Upper lobe of left lung (tissue), 4 donors: Measurements from ENCODE around the gene NCAPD3.

ENCODE experiments used
- POLR2A ChIP-seq, 4 donors: fragments of 450-650 bp; IDR thresholded peaks; one replicate each; pipeline ENCODE4 v1.5.1; 2016 to 2017; ENCODE audit warnings: antibody characterized with exemption in 4 of 4, mild to moderate bottlenecking in 2 of 4
- POLR2AphosphoS5 ChIP-seq, 2 donors: sonication (generic); formaldehyde crosslinking; IDR thresholded peaks; one replicate each; pipeline ENCODE4 v1.5.1; 2017; ENCODE audit warnings: antibody characterized with exemption in 2 of 2
- TF ChIP-seq, protein P1 (sequence below), 6 experiments: fragments of 450-650 bp in 4 of 6; fragments of 200-600 bp in 2 of 6; sonication (generic) in 2 of 6; IDR thresholded peaks; one replicate each; pipeline ENCODE4 v1.5.1; 2016 to 2019; ENCODE audit warnings: antibody characterized with exemption in 6 of 6

DNA sequence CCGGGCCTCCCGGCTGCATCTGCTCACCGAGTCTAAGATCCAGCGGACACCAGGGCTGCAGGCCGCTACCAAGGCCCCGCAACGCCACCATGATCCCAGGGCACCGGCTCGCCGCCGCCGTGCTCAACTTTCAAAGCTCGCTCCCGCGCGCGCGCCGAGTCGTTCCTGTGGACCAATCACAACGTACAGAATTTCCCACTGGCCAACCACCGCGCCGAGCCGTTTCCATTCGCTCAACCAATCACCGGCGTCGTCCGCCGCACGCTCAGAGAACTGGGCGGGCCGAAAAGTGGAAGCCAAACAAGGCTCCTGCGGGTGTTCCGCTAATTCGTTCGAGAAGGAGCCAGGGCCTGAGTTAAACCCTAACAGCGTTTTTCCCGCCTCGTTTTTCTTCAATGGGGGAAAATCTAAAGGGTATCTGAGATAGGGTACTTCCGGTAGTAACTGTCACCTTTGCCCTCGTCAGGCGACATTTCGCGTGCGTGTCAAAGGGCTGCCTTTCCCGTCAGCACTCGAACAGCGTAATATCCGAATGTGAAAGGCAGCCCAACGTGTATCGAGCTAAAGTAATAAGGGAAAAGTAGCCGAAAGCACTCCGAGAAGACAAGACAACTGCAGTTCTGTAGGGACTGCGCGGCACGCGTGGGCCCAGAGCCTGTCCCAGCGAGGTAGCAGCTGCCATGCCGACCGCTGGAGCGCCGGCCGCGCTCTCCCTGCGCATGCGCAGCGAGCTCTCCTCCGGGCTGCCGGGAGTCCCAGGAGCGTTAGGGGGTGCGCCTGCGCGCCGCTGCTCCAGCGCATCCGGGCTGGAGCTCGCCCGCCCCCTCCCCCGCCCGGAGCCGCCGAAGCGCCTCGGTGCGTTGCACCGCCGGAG, at the start of gene NCAPD3, which contains the start of gene VPS26B:
- TF ChIP-seq, protein P1, sequence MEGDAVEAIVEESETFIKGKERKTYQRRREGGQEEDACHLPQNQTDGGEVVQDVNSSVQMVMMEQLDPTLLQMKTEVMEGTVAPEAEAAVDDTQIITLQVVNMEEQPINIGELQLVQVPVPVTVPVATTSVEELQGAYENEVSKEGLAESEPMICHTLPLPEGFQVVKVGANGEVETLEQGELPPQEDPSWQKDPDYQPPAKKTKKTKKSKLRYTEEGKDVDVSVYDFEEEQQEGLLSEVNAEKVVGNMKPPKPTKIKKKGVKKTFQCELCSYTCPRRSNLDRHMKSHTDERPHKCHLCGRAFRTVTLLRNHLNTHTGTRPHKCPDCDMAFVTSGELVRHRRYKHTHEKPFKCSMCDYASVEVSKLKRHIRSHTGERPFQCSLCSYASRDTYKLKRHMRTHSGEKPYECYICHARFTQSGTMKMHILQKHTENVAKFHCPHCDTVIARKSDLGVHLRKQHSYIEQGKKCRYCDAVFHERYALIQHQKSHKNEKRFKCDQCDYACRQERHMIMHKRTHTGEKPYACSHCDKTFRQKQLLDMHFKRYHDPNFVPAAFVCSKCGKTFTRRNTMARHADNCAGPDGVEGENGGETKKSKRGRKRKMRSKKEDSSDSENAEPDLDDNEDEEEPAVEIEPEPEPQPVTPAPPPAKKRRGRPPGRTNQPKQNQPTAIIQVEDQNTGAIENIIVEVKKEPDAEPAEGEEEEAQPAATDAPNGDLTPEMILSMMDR (IDR thresholded peaks at IDR 0.05): peak in 2 of 6 experiments; percentile 34 to 40
- peak; percentile 90 to 100 (median 98) for TF ChIP-seq POLR2A (IDR thresholded peaks at IDR 0.05)
- TF ChIP-seq POLR2AphosphoS5 (IDR thresholded peaks at IDR 0.05): peak; percentile 98 to 99
